Sigmoid colon (tissue), 4 donors: ENCODE measurements around the gene SLC44A5.

Source experiments
- EP300 ChIP-seq, 4 donors: sonication (generic); formaldehyde crosslinking; IDR thresholded peaks; one replicate each; pipeline ENCODE4 v1.6.1; 2017; ENCODE audit warnings: antibody characterized with exemption in 4 of 4
- TF ChIP-seq, protein P1 (sequence below), 4 experiments: fragments of 450-650 bp in 3 of 4; fragments of 200-600 bp in 1 of 4; IDR thresholded peaks; one replicate each; pipeline ENCODE4 v1.5.1; 2016 to 2019; ENCODE audit warnings: antibody characterized with exemption in 4 of 4, mild to moderate bottlenecking in 3 of 4, moderate library complexity in 2 of 4

DNA sequence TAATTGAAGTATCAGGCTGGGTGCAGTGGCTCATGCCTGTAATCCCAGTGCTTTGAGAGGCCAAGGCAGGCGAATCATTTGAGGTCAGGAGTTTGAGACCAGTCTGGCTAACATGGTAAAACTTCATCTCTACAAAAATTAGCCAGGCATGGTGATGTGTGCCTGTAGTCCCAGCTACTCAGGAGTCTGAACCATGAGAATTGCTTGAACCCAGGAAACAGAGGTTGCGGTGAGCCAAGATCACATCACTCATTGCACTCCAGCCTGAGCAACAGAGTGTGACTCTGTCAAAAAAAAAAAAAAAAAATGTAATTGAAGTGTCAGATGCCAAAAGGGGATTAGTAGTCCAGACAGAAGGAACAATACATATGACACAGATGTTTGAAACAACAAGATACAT is 56.7 kb downstream of the SLC44A5 start:
- no peak for TF ChIP-seq EP300 (IDR thresholded peaks at IDR 0.05)
- TF ChIP-seq, protein P1, sequence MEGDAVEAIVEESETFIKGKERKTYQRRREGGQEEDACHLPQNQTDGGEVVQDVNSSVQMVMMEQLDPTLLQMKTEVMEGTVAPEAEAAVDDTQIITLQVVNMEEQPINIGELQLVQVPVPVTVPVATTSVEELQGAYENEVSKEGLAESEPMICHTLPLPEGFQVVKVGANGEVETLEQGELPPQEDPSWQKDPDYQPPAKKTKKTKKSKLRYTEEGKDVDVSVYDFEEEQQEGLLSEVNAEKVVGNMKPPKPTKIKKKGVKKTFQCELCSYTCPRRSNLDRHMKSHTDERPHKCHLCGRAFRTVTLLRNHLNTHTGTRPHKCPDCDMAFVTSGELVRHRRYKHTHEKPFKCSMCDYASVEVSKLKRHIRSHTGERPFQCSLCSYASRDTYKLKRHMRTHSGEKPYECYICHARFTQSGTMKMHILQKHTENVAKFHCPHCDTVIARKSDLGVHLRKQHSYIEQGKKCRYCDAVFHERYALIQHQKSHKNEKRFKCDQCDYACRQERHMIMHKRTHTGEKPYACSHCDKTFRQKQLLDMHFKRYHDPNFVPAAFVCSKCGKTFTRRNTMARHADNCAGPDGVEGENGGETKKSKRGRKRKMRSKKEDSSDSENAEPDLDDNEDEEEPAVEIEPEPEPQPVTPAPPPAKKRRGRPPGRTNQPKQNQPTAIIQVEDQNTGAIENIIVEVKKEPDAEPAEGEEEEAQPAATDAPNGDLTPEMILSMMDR (IDR thresholded peaks at IDR 0.05), result no peak
